Astrocyte (in vitro differentiated cells and primary cell): Measurements from ENCODE around the gene PRR5L. TPM values are rescaled to one million over a fixed set of nuclear protein-coding genes. Genes with fewer than 3 reads are reported as not detected.

Experiments
- DNase-seq: peaks from one replicate; pipeline ENCODE4 v3.0.0-alpha.2; 2010; ENCODE audit warnings: low read depth
- FAIRE-seq: peaks from 2 replicates; lab custom pipeline; 2011; peaks lifted over from hg19 to GRCh38; lab: Jason Lieb, UNC
- H2AFZ ChIP-seq: 2 replicates; pipeline ENCODE4 v1.6.0; 2012; ENCODE audit warnings: low read depth, low read length, inconsistent platforms
- H3K27ac ChIP-seq: 2 replicates; pipeline ENCODE4 v1.5.1; 2011; ENCODE audit warnings: low read depth, low read length, inconsistent platforms
- H3K27me3 ChIP-seq: 2 replicates; pipeline ENCODE4 v1.6.0; 2011; ENCODE audit warnings: low read length, inconsistent platforms; ENCODE audit not compliant: insufficient read depth
- H3K36me3 ChIP-seq: 2 replicates; pipeline ENCODE4 v1.5.1; 2011; ENCODE audit warnings: low read length, inconsistent platforms; ENCODE audit not compliant: insufficient read depth
- H3K4me1 ChIP-seq: 2 replicates; pipeline ENCODE4 v1.5.1; 2011; ENCODE audit warnings: low read length, inconsistent platforms; ENCODE audit not compliant: insufficient read depth
- H3K4me2 ChIP-seq: 2 replicates; pipeline ENCODE4 v1.6.0; 2012; ENCODE audit warnings: low read length, inconsistent platforms
- H3K4me3 ChIP-seq: 2 replicates; pipeline ENCODE4 v1.5.1; 2011; ENCODE audit warnings: low read depth, mild to moderate bottlenecking, low read length, inconsistent platforms; ENCODE audit not compliant: insufficient read depth
- H3K79me2 ChIP-seq: 2 replicates; pipeline ENCODE4 v1.6.0; 2012; ENCODE audit warnings: mild to moderate bottlenecking, low read length, inconsistent platforms; ENCODE audit not compliant: insufficient read depth
- H3K9ac ChIP-seq: 2 replicates; pipeline ENCODE4 v1.6.0; 2012; ENCODE audit warnings: mild to moderate bottlenecking, low read length, inconsistent platforms
- H3K9me3 ChIP-seq: 2 replicates; pipeline ENCODE4 v1.5.1; 2012; ENCODE audit warnings: low read depth, mild to moderate bottlenecking, low read length, inconsistent platforms; ENCODE audit not compliant: insufficient read depth
- H4K20me1 ChIP-seq: 2 replicates; pipeline ENCODE4 v1.6.0; 2012; ENCODE audit warnings: low read length, inconsistent platforms; ENCODE audit not compliant: insufficient read depth
- H3K27ac Mint-ChIP-seq: one replicate; pipeline ENCODE4 v1.8.0; 2021; ENCODE audit warnings: mild to moderate bottlenecking, mixed read lengths; ENCODE audit not compliant: unreplicated experiment
- H3K27me3 Mint-ChIP-seq: one replicate; pipeline ENCODE4 v1.8.0; 2021; ENCODE audit warnings: low read depth, mixed read lengths; ENCODE audit not compliant: unreplicated experiment
- H3K36me3 Mint-ChIP-seq: one replicate; pipeline ENCODE4 v1.8.0; 2021; ENCODE audit warnings: low read depth, mixed read lengths; ENCODE audit not compliant: unreplicated experiment
- H3K4me1 Mint-ChIP-seq: one replicate; pipeline ENCODE4 v1.8.0; 2021; ENCODE audit warnings: low read depth, mixed read lengths; ENCODE audit not compliant: unreplicated experiment
- H3K4me3 Mint-ChIP-seq: one replicate; pipeline ENCODE4 v1.8.0; 2021; ENCODE audit warnings: mild to moderate bottlenecking, moderate library complexity, mixed read lengths; ENCODE audit not compliant: unreplicated experiment
- H3K9me3 Mint-ChIP-seq: one replicate; pipeline ENCODE4 v1.8.0; 2021; ENCODE audit warnings: mild to moderate bottlenecking, mixed read lengths; ENCODE audit not compliant: unreplicated experiment
- CTCF ChIP-seq: IDR thresholded peaks from 2 replicates; pipeline ENCODE4 v1.5.1; 2011; ENCODE audit warnings: low read depth, mild to moderate bottlenecking, inconsistent platforms, low read length, moderate library complexity; ENCODE audit not compliant: insufficient read depth
- EZH2 ChIP-seq: IDR thresholded peaks from 2 replicates; pipeline ENCODE4 v1.6.1; 2012; ENCODE audit warnings: mild to moderate bottlenecking, low read length, inconsistent platforms; ENCODE audit not compliant: insufficient read depth
- total RNA-seq: library from RNA; stranded (reverse); gene quantifications from 2 replicates; pipeline ENCODE4 v1.2.1, GENCODE V29; 2021

The PRR5L gene
- total RNA-seq, 1 donor from 2014 or later, result 55.6 TPM

GRCh38 chr11:36376009-36376887 lies 80.2 kb downstream of the PRR5L start:
- H3K27ac Mint-ChIP-seq, result peak overlapping the region; percentile 94
- H3K36me3 Mint-ChIP-seq, result peaks cover 14% of the 10 kb centered on the region
- peaks cover 2% of the 10 kb centered on the region for H3K27me3 Mint-ChIP-seq
- FAIRE-seq (no peak), DNase-seq (peak; percentile 44)
- Histone ChIP-seq H3K9me3 (no peaks in the 10 kb centered on the region), H3K4me1 (peaks cover 14% of the 10 kb centered on the region), H3K4me2 (peak overlapping the region; percentile 88), H3K36me3 (peaks cover 11% of the 10 kb centered on the region), H3K4me3 (peak overlapping the region; percentile 83), H3K79me2 (peaks cover 42% of the 10 kb centered on the region), H2AFZ (peak overlapping the region; percentile 75), H3K27ac (peak overlapping the region; percentile 66), H3K27me3 (no peaks in the 10 kb centered on the region), H3K9ac (peak overlapping the region; percentile 88), H4K20me1 (peaks cover 21% of the 10 kb centered on the region)
- peaks cover 34% of the 10 kb centered on the region for H3K4me1 Mint-ChIP-seq
- TF ChIP-seq EZH2 (no peak), CTCF (no peak)
- peak overlapping the region; percentile 100 for H3K4me3 Mint-ChIP-seq
- H3K9me3 Mint-ChIP-seq, result no peaks in the 10 kb centered on the region

- Mint-ChIP-seq H3K27me3 (peaks cover 2% of the 10 kb centered on the region), H3K4me3 (peak overlapping the region; percentile 100)
Measured at GRCh38 chr11:36376888-36377758, 81.0 kb downstream of the PRR5L start.

More at GRCh38 chr11:36376888-36377758, 81.0 kb downstream of the PRR5L start:
- peaks cover 11% of the 10 kb centered on the region for H3K36me3 ChIP-seq
- H3K79me2 ChIP-seq, result peaks cover 42% of the 10 kb centered on the region
- Mint-ChIP-seq H3K27ac (peak overlapping the region; percentile 94), H3K4me1 (peaks cover 33% of the 10 kb centered on the region), H3K9me3 (no peaks in the 10 kb centered on the region), H3K36me3 (peaks cover 14% of the 10 kb centered on the region)
- TF ChIP-seq CTCF, result peak; percentile 34
- no peak for TF ChIP-seq EZH2
- peak overlapping the region; percentile 66 for H3K27ac ChIP-seq
- H4K20me1 ChIP-seq, result peaks cover 21% of the 10 kb centered on the region
- peaks cover 12% of the 10 kb centered on the region for H3K4me1 ChIP-seq
- H3K4me2 ChIP-seq, result peak overlapping the region; percentile 88
- no peaks in the 10 kb centered on the region for H3K27me3 ChIP-seq
- peak; percentile 48 for DNase-seq
- peak overlapping the region; percentile 75 for H2AFZ ChIP-seq
- peak overlapping the region; percentile 88 for H3K9ac ChIP-seq
- peak overlapping the region; percentile 83 for H3K4me3 ChIP-seq
- FAIRE-seq, result no peak
- no peaks in the 10 kb centered on the region for H3K9me3 ChIP-seq
